Sciatic nerve (tissue), 2 donors: Measurements from ENCODE around the gene IFIT3. TPM values are rescaled to one million over a fixed set of nuclear protein-coding genes. Genes with fewer than 3 reads are reported as not detected.
"Not testable (repeated sequence)": the region's sequence is repeated elsewhere in the genome, so short reads cannot be mapped to it uniquely, and the experiment has no call there.

ENCODE experiments used
- ATAC-seq: fragments of 200-7000 bp; cut with Tn5 transposase; one replicate; pipeline ENCODE4 v1.9.1; 2020; ENCODE audit warnings: mild to moderate bottlenecking, moderate library complexity
- DNase-seq: peaks from one replicate; pipeline ENCODE4 v3.0.0-alpha.2; 2020; ENCODE audit warnings: low spot score
- intact Hi-C: fragments of 100-400 bp; cut with DNase I; formaldehyde crosslinking; loops from one replicate; pipeline ENCODE4 v1.14.2; 2022
- total RNA-seq: library from RNA; stranded (reverse); fragmentation: NEBNext Ultra II Directional; extraction: Animal tissue kit (Norgen Biotek cat#: 25700); gene quantifications from one replicate; pipeline ENCODE4 v1.2.1, GENCODE V29; 2021
- donor health status: DM: no; HTN: no; CAD: no.
- donor health status: DM: no; HTN: no; CAD: no.

IFIT3 gene
- total RNA-seq, 1 donor from 2014 or later = 25.5 TPM

DNA sequence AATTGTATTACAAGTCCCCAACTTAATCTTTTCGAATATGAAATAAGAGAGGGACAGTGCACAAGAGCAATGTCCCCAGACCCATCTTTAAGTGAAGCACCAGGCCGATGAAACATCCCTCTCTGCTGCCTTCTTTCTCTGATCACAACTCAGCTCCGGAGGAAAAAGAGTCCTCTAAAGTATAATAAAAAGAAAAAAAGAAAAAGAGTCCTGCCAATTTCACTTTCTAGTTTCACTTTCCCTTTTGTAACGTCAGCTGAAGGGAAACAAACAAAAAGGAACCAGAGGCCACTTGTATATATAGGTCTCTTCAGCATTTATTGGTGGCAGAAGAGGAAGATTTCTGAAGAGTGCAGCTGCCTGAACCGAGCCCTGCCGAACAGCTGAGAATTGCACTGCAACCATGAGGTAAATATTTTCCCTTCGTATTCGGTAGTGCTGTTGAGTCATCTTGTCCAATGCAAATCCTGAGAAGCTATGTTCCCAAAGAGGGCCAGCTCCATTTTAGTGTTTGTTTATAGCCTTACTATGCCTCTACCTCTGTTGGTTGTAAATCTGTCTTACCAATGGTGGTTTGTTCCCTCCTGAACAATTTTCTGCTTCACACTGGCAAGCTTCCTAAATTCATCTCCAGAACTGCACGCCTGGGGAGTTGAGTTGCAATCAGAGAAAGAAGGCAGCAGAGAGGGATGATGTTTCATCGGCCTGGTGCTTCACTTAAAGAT is 25.9 kb upstream of the IFIT3 start, which contains the start of gene IFIT2:
Gene IFIT2, plus strand, starts transcription at position 326 of the 725 bp plus-strand sequence. Its CDS starts 78 bp downstream, at position 404.
- ATAC-seq (peak; percentile 82), DNase-seq (no peak)
- intact Hi-C loops = no loop called here

DNA sequence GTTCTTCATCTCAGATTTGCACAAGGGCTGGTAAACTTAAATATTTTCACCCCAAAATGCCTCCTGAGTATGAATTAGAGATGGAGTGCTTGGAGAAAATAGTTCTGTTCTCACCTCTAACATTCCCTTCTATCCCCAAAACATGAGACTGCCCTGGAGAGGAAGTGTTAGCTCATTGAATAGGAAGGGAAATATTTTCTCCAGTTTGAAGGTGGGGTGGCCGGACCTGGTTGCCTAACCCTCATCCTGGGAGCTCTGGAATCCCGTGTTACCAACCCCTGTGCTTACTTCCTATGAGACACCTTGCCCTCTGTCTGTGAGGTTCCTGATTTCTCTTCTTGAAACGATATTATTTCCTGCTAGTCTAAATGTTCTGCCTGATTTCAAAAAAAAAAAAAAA is 25.2 kb upstream of the IFIT3 start:
- DNase-seq = no peak
- intact Hi-C loops = no loop called here
- ATAC-seq = peak; percentile 24

GRCh38 chr10:89303161-89303560 is 24.6 kb upstream of the IFIT3 start:
- ATAC-seq = no peak
- no peak for DNase-seq
- intact Hi-C loops = no loop called here

GRCh38 chr10:89304026-89304425 is 23.8 kb upstream of the IFIT3 start:
- intact Hi-C loops = no loop called here
- DNase-seq (no peak), ATAC-seq (no peak)

DNA sequence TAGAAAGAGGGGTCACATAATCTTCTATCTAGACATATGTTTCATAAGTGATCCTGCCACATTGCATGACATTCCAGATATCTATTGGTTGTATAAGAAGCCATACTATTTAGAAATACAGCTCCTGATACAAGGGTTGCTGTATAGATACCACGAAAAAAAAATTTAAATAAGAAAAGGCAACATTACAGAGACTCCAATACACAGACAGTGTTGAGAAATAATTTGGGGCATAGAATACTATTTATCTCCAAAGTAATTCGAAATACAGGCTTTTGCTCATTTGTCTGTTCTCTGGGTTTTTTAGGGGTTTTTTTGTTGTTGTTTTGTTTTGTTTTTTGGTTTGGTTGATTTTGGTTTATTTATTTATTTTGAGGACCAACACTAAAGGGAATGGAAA is 23.4 kb upstream of the IFIT3 start:
- DNase-seq (no peak), ATAC-seq (no peak)
- intact Hi-C loops = no loop called here

- ATAC-seq (no peak), DNase-seq (no peak)
- intact Hi-C loops = no loop called here
These were observed 22.9 kb upstream of the IFIT3 start for GRCh38 chr10:89304925-89305324.

- no peak for ATAC-seq
- DNase-seq = no peak
- intact Hi-C loops = no loop called here
These were observed 21.9 kb upstream of the IFIT3 start for GRCh38 chr10:89305766-89306433.

DNA sequence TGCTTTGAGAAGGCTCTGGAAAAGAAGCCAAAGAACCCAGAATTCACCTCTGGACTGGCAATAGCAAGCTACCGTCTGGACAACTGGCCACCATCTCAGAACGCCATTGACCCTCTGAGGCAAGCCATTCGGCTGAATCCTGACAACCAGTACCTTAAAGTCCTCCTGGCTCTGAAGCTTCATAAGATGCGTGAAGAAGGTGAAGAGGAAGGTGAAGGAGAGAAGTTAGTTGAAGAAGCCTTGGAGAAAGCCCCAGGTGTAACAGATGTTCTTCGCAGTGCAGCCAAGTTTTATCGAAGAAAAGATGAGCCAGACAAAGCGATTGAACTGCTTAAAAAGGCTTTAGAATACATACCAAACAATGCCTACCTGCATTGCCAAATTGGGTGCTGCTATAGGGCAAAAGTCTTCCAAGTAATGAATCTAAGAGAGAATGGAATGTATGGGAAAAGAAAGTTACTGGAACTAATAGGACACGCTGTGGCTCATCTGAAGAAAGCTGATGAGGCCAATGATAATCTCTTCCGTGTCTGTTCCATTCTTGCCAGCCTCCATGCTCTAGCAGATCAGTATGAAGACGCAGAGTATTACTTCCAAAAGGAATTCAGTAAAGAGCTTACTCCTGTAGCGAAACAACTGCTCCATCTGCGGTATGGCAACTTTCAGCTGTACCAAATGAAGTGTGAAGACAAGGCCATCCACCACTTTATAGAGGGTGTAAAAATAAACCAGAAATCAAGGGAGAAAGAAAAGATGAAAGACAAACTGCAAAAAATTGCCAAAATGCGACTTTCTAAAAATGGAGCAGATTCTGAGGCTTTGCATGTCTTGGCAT is 21.1 kb upstream of the IFIT3 start:
- ATAC-seq (no peak), DNase-seq (no peak)
- intact Hi-C loops = no loop called here

DNA sequence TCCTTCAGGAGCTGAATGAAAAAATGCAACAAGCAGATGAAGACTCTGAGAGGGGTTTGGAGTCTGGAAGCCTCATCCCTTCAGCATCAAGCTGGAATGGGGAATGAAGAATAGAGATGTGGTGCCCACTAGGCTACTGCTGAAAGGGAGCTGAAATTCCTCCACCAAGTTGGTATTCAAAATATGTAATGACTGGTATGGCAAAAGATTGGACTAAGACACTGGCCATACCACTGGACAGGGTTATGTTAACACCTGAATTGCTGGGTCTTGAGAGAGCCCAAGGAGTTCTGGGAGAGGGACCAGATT is 20.6 kb upstream of the IFIT3 start:
- intact Hi-C loops = no loop called here
- ATAC-seq = no peak
- DNase-seq = no peak

- intact Hi-C loops = no loop called here
- DNase-seq (no peak), ATAC-seq (no peak)
These were observed 19.5 kb upstream of the IFIT3 start for GRCh38 chr10:89308266-89308665.

DNA sequence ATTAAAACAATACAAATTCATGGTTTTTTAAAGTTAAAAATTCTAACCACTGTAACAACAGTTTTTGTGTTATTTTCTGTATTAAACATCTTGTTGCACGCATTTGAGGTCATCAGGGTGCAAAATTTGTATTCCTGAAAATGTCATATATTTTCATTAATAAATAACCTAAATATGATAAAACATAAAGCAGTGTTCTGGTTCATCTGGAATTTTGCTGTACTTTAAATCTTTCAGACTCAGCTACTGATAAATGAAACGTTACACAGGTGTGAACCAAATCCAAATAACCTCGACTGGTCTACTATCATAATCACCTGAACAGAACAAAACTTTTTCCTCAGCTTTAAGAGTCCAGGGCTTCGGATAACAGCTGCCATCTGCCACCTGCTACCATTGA is 19.1 kb upstream of the IFIT3 start:
- DNase-seq (no peak), ATAC-seq (no peak)
- intact Hi-C loops = no loop called here

GRCh38 chr10:89309156-89310055 is 18.4 kb upstream of the IFIT3 start:
- DNase-seq (no peak), ATAC-seq (no peak)
- intact Hi-C loops = no loop called here

GRCh38 chr10:89310056-89310893 is 17.5 kb upstream of the IFIT3 start:
- no peak for ATAC-seq
- DNase-seq = no peak
- intact Hi-C loops = no loop called here

- DNase-seq (no peak), ATAC-seq (no peak)
- intact Hi-C loops = no loop called here
These were observed 14.8 kb upstream of the IFIT3 start for GRCh38 chr10:89312973-89313372.

DNA sequence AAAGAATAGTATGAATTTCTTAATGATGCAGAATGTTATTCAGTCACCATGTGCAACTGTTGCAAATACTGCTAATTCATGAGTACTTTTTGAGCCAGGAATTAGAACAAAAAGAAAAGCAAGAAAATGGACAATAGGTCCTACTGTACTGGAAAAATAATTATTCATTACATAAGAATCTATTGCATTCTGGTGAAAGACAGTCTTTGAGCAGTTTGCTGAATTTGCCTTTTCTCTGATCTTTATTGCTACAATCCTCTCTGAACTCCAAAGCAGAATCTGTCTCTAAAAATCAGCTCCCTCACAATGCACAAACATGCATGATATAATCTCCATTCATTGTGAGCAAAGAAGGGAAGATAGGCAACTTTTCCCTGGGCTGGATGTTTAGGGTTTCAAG is 13.1 kb upstream of the IFIT3 start:
- ATAC-seq = peak; percentile 85
- no peak for DNase-seq
- intact Hi-C loops = no loop called here

DNA sequence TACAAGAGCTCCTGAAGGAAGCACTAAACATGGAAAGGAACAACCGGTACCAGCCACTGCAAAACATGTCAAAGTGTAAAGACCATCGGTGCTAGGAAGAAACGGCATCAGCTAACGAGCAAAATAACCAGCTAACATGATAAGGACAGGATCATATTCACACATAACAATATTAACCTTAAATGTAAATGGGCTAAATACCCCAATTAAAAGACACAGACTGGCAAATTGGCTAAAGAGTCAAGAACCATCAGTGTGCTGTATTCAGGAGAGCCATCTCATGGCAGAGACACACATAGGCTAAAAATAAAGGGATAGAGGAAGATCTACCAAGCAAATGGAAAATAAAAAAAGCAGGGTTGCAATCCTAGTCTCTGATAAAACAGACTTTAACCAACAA is 9.8 kb upstream of the IFIT3 start:
- DNase-seq, intact Hi-C loops, ATAC-seq: not testable (repeated sequence)

DNA sequence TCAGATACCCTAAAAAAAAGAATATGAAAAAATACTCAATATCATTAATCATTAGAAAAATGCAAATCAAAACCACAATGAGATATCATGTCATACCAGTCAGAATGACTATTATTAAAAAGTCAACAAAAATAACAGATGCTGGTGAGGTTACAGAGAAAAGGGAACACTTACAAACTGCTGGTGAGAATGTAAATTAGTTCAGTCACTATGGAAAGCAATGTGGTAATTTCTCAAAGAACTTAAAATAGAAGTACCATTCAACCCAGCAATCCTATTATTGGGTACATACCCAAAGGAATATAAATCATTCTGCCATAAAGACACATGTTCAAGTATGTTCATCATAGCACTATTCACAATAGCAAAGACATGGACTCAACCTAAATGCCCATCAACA is 2.7 kb upstream of the IFIT3 start:
- DNase-seq, ATAC-seq, intact Hi-C loops: not testable (repeated sequence)

GRCh38 chr10:89325856-89326255 is 1.9 kb upstream of the IFIT3 start:
- DNase-seq, intact Hi-C loops, ATAC-seq: not testable (repeated sequence)
